HepG2 (cell line): ENCODE results near the gene FAM83G. TPM values are rescaled to one million over a fixed set of nuclear protein-coding genes. Genes with fewer than 3 reads are reported as not detected.

Experiments
- AHDC1 ChIP-seq: sonication (generic); formaldehyde crosslinking; IDR thresholded peaks from 2 replicates; pipeline ENCODE4 v1.5.1; 2020; ENCODE audit warnings: mild to moderate bottlenecking, missing genetic modification reagents, borderline replicate concordance
- BRCA1 ChIP-seq: sonication (generic); formaldehyde crosslinking; IDR thresholded peaks from 2 replicates; pipeline ENCODE4 v1.4.0; 2020; ENCODE audit warnings: missing genetic modification reagents
- FOXJ3 ChIP-seq: sonication (generic); formaldehyde crosslinking; IDR thresholded peaks from 2 replicates; pipeline ENCODE4 v1.4.0; 2020; ENCODE audit warnings: missing genetic modification reagents, mild to moderate bottlenecking, borderline replicate concordance
- MEIS1 ChIP-seq: sonication (generic); formaldehyde crosslinking; IDR thresholded peaks from 2 replicates; pipeline ENCODE4 v1.9.0; 2021; ENCODE audit warnings: mild to moderate bottlenecking, missing genetic modification reagents, moderate library complexity, borderline replicate concordance
- NCOR1 ChIP-seq: fragments of 200-600 bp; sonication (generic); IDR thresholded peaks from 2 replicates; pipeline ENCODE4 v1.7.0; 2017; ENCODE audit warnings: antibody characterized with exemption, low read length, borderline replicate concordance
- ZNF232 ChIP-seq: sonication (generic); formaldehyde crosslinking; IDR thresholded peaks from 2 replicates; pipeline ENCODE4 v1.4.0; 2020; ENCODE audit warnings: missing genetic modification reagents, borderline replicate concordance
- ZNF337 ChIP-seq: sonication (generic); formaldehyde crosslinking; IDR thresholded peaks from 2 replicates; pipeline ENCODE4 v1.5.1; 2020; ENCODE audit warnings: missing genetic modification reagents, low read depth, mild to moderate bottlenecking, borderline replicate concordance
- ZNF451 ChIP-seq: sonication (generic); formaldehyde crosslinking; IDR thresholded peaks from 2 replicates; pipeline ENCODE4 v1.5.0; 2020; ENCODE audit warnings: mild to moderate bottlenecking, missing genetic modification reagents
- ZNF580 ChIP-seq: IDR thresholded peaks from 2 replicates; pipeline ENCODE4 v1.6.1; 2016; ENCODE audit warnings: low read depth, borderline replicate concordance
- ZNF646 ChIP-seq: sonication (generic); formaldehyde crosslinking; IDR thresholded peaks from 2 replicates; pipeline ENCODE4 v1.9.0; 2021; ENCODE audit warnings: mild to moderate bottlenecking, missing genetic modification reagents
- polyA plus RNA-seq, 8 experiments: library from polyadenylated mRNA; depleted of rRNA in 3 of 8; stranded (reverse) in 7 of 8; unstranded in 1 of 8; fragments of >200 nt; fragmentation: Illumina TruSeq in 4 of 8; extraction: Trizol in 4 of 8; gene quantifications; 2 replicates each; pipeline versions ENCODE4 v1.2.1 to v1.2.3, GENCODE V29; 2011 to 2016; ENCODE audit warnings: low read depth in 4 of 8, missing spikeins in 1 of 8, mixed read lengths in 1 of 8; ENCODE audit not compliant: insufficient read depth in 1 of 8
- total RNA-seq, 5 experiments: library from RNA; depleted of rRNA; stranded (reverse); fragments of >200 nt; fragmentation: Illumina TruSeq; extraction: Trizol; gene quantifications; 2 replicates each; pipeline ENCODE4 v1.2.3, GENCODE V29; 2016; ENCODE audit warnings: low read depth in 1 of 5
- TF ChIP-seq, protein P1 (sequence below): sonication (generic); formaldehyde crosslinking; IDR thresholded peaks from 2 replicates; pipeline ENCODE4 v1.5.0; 2020; ENCODE audit warnings: mild to moderate bottlenecking, missing genetic modification reagents, borderline replicate concordance

FAM83G gene
- total and polyA plus RNA-seq, 2 of the 13 experiments (the other 11 are each of a cell fraction or from before 2014, with no cell fraction given): 13.7 to 18.6 TPM

GRCh38 chr17:18920911-18921441, 83.6 kb downstream of the FAM83G start (continued):
- no peak for TF ChIP-seq ZNF337
- TF ChIP-seq FOXJ3 (CRISPR knock-in tag): no peak
- no peak for TF ChIP-seq ZNF646 (CRISPR knock-in tag)
- no peak for TF ChIP-seq NCOR1
- TF ChIP-seq, protein P1, sequence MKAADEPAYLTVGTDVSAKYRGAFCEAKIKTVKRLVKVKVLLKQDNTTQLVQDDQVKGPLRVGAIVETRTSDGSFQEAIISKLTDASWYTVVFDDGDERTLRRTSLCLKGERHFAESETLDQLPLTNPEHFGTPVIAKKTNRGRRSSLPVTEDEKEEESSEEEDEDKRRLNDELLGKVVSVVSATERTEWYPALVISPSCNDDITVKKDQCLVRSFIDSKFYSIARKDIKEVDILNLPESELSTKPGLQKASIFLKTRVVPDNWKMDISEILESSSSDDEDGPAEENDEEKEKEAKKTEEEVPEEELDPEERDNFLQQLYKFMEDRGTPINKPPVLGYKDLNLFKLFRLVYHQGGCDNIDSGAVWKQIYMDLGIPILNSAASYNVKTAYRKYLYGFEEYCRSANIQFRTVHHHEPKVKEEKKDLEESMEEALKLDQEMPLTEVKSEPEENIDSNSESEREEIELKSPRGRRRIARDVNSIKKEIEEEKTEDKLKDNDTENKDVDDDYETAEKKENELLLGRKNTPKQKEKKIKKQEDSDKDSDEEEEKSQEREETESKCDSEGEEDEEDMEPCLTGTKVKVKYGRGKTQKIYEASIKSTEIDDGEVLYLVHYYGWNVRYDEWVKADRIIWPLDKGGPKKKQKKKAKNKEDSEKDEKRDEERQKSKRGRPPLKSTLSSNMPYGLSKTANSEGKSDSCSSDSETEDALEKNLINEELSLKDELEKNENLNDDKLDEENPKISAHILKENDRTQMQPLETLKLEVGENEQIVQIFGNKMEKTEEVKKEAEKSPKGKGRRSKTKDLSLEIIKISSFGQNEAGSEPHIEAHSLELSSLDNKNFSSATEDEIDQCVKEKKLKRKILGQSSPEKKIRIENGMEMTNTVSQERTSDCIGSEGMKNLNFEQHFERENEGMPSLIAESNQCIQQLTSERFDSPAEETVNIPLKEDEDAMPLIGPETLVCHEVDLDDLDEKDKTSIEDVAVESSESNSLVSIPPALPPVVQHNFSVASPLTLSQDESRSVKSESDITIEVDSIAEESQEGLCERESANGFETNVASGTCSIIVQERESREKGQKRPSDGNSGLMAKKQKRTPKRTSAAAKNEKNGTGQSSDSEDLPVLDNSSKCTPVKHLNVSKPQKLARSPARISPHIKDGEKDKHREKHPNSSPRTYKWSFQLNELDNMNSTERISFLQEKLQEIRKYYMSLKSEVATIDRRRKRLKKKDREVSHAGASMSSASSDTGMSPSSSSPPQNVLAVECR (CRISPR knock-in tag): no peak
- TF ChIP-seq AHDC1: peak; percentile 58; the same call in 1 of the 2 replicates
- TF ChIP-seq ZNF232 (CRISPR knock-in tag): no peak
- no peak for TF ChIP-seq MEIS1 (CRISPR knock-in tag)
- no peak for TF ChIP-seq ZNF451 (CRISPR knock-in tag)
- TF ChIP-seq ZNF580 (CRISPR knock-in tag): no peak
- TF ChIP-seq BRCA1 (CRISPR knock-in tag): no peak
